ENCODE results near the gene UPK3A. TPM values are rescaled to one million over a fixed set of nuclear protein-coding genes. Genes with fewer than 3 reads are reported as not detected.

The UPK3A gene
- total RNA-seq, 1 experiment from 2014 or later: not detected

- in situ Hi-C loops (cut with HindIII; ENCODE audit: low pct_unique_long_range_greater_than_20kb, low sequenced_read_pairs) (no loop called here), intact Hi-C loops (cut with micrococcal nuclease; ENCODE audit: unreplicated experiment) (no loop called here)
- H3K36me3 ChIP-seq (ENCODE audit: control insufficient read depth, insufficient read depth, low read length): peaks cover 2% of the 10 kb centered on the region; the same call in 1 of the 2 replicates
- DNase-seq (ENCODE audit: low read depth, low spot score) (no peak), ATAC-seq (no peak)
- TF ChIP-seq TCF7L2 (IDR thresholded peaks at IDR 0.05; ENCODE audit: low read depth, low read length): no peak
- no peak for TF ChIP-seq POLR2AphosphoS5 (IDR thresholded peaks at IDR 0.05; ENCODE audit: low read depth, low read length)
- TF ChIP-seq REST (IDR thresholded peaks at IDR 0.05; ENCODE audit: insufficient read depth in 1 of 2, low read depth in 2 of 2, low read length in 1 of 2): no peak
- TF ChIP-seq CTCF (IDR thresholded peaks at IDR 0.05): no peak
- TF ChIP-seq SIN3A (IDR thresholded peaks at IDR 0.05; ENCODE audit: borderline replicate concordance, insufficient read depth, low read depth, low read length): no peak
- no TSS peak for BruUV-seq (replicated peaks)
- no peak overlapping the region for H3K27ac ChIP-seq (ENCODE audit: low read length)
- ChIA-PET CTCF (no interaction called here), POLR2A (no interaction called here)
- peaks cover 9% of the 10 kb centered on the region; the same call in 1 of the 2 replicates for H3K4me1 ChIP-seq (ENCODE audit: control insufficient read depth, insufficient read depth, low read length)
- no peaks in the 10 kb centered on the region for H3K27me3 ChIP-seq (ENCODE audit: control insufficient read depth, insufficient read depth, low read length)
- no peaks in the 10 kb centered on the region for H3K9me3 ChIP-seq (ENCODE audit: control insufficient read depth, insufficient read depth, low read depth, low read length)
- no peak overlapping the region for H3K4me3 ChIP-seq (ENCODE audit: low read depth in 2 of 2, low read length in 2 of 2)
Observed at GRCh38 chr22:45312856-45313255, 28.1 kb downstream of the UPK3A start.

GRCh38 chr22:45314054-45314721 is 29.4 kb downstream of the UPK3A start:
- ChIA-PET POLR2A (no interaction called here), CTCF (interaction anchor here (0.7 kb wide), 1 partner anchor 45 kb away, joined by 3 read pairs; no protein-coding TSS in a partner anchor)
- no peaks in the 10 kb centered on the region for H3K27me3 ChIP-seq (ENCODE audit: control insufficient read depth, insufficient read depth, low read length)
- no peak overlapping the region for H3K27ac ChIP-seq (ENCODE audit: low read length)
- DNase-seq (ENCODE audit: low read depth, low spot score) (no peak), ATAC-seq (no peak)
- no TSS peak for BruUV-seq (replicated peaks)
- in situ Hi-C loops (cut with HindIII; ENCODE audit: low pct_unique_long_range_greater_than_20kb, low sequenced_read_pairs): no loop called here
- H3K9me3 ChIP-seq (ENCODE audit: control insufficient read depth, insufficient read depth, low read depth, low read length): no peaks in the 10 kb centered on the region
- TF ChIP-seq SIN3A (IDR thresholded peaks at IDR 0.05; ENCODE audit: borderline replicate concordance, insufficient read depth, low read depth, low read length): no peak
- TF ChIP-seq REST (IDR thresholded peaks at IDR 0.05; ENCODE audit: insufficient read depth in 1 of 2, low read depth in 2 of 2, low read length in 1 of 2): no peak
- TF ChIP-seq TCF7L2 (IDR thresholded peaks at IDR 0.05; ENCODE audit: low read depth, low read length): no peak
- no peak for TF ChIP-seq CTCF (IDR thresholded peaks at IDR 0.05)
- TF ChIP-seq POLR2AphosphoS5 (IDR thresholded peaks at IDR 0.05; ENCODE audit: low read depth, low read length): no peak
- intact Hi-C loops (cut with micrococcal nuclease; ENCODE audit: unreplicated experiment): no loop called here
- H3K4me3 ChIP-seq (ENCODE audit: low read depth in 2 of 2, low read length in 2 of 2): no peak overlapping the region
- peaks cover 2% of the 10 kb centered on the region; the same call in 1 of the 2 replicates for H3K36me3 ChIP-seq (ENCODE audit: control insufficient read depth, insufficient read depth, low read length)
- peaks cover 10% of the 10 kb centered on the region for H3K4me1 ChIP-seq (ENCODE audit: control insufficient read depth, insufficient read depth, low read length)
